CD8-positive, alpha-beta memory T cell (primary cell): ENCODE data around the gene LMNA. TPM values are rescaled to one million over a fixed set of nuclear protein-coding genes. Genes with fewer than 3 reads are reported as not detected.
"Not testable (repeated sequence)": the region's sequence is repeated elsewhere in the genome, so short reads cannot be mapped to it uniquely, and the experiment has no call there.

ENCODE experiments used
- CTCF ChIA-PET: fragments of 350-600 bp; sonication (Branson Sonifier 250); formaldehyde crosslinking; loops from one replicate; lab custom pipeline; 2021; ENCODE audit warnings: antibody characterized with exemption; lab: Charles Lee
- POLR2A ChIA-PET: fragments of 350-600 bp; sonication (Branson Sonifier 250); formaldehyde crosslinking; loops from one replicate; lab custom pipeline; 2021; ENCODE audit warnings: antibody characterized with exemption; lab: Charles Lee
- DNase-seq, 5 donors: peaks; one replicate each; pipeline versions ENCODE4 v3.0.0 to v3.0.0-alpha.2; 2020 to 2022; ENCODE audit warnings: mixed read lengths in 1 of 5
- H3K27ac ChIP-seq: one replicate; pipeline ENCODE4 v1.7.0; 2013; ENCODE audit warnings: low read depth, mild to moderate bottlenecking, low read length, moderate library complexity
- H3K27me3 ChIP-seq: 2 replicates; pipeline ENCODE4 v1.7.0; 2013; ENCODE audit warnings: low read length, mild to moderate bottlenecking; ENCODE audit not compliant: insufficient read depth, poor library complexity, severe bottlenecking
- H3K36me3 ChIP-seq: 2 replicates; pipeline ENCODE4 v1.7.0; 2013; ENCODE audit warnings: mild to moderate bottlenecking, low read length, moderate library complexity; ENCODE audit not compliant: insufficient read depth
- H3K4me1 ChIP-seq: 2 replicates; pipeline ENCODE4 v1.7.0; 2013; ENCODE audit warnings: mild to moderate bottlenecking, low read length, moderate library complexity; ENCODE audit not compliant: insufficient read depth
- H3K4me3 ChIP-seq: 2 replicates; pipeline ENCODE4 v1.7.0; 2013; ENCODE audit warnings: mild to moderate bottlenecking, low read length
- H3K9me3 ChIP-seq: 2 replicates; pipeline ENCODE4 v1.7.0; 2013; ENCODE audit warnings: mild to moderate bottlenecking, low read length
- H3K27ac Mint-ChIP-seq, 8 donors: one replicate each; pipeline ENCODE4 v1.8.0; 2020 to 2021; ENCODE audit warnings: mixed read lengths in 8 of 8, mild to moderate bottlenecking in 6 of 8, inconsistent platforms in 3 of 8, moderate library complexity in 3 of 8
- H3K27me3 Mint-ChIP-seq, 2 donors: one replicate each; pipeline ENCODE4 v1.8.0; 2020 to 2021; ENCODE audit warnings: mixed read lengths in 2 of 2, mild to moderate bottlenecking in 1 of 2, moderate library complexity in 1 of 2
- H3K36me3 Mint-ChIP-seq, 3 donors: one replicate each; pipeline ENCODE4 v1.8.0; 2020 to 2021; ENCODE audit warnings: mixed read lengths in 3 of 3, inconsistent platforms in 1 of 3, mild to moderate bottlenecking in 1 of 3
- H3K4me1 Mint-ChIP-seq, 3 donors: one replicate each; pipeline ENCODE4 v1.8.0; 2020 to 2021; ENCODE audit warnings: mixed read lengths in 3 of 3, inconsistent platforms in 1 of 3, mild to moderate bottlenecking in 1 of 3
- H3K4me3 Mint-ChIP-seq, 7 donors: one replicate each; pipeline ENCODE4 v1.8.0; 2020 to 2021; ENCODE audit warnings: mixed read lengths in 7 of 7, mild to moderate bottlenecking in 6 of 7, moderate library complexity in 4 of 7, inconsistent platforms in 2 of 7
- H3K9me3 Mint-ChIP-seq, 5 donors: one replicate each; pipeline ENCODE4 v1.8.0; 2020 to 2022; ENCODE audit warnings: mixed read lengths in 5 of 5, mild to moderate bottlenecking in 3 of 5, moderate library complexity in 2 of 5, inconsistent platforms in 1 of 5
- polyA plus RNA-seq: library from polyadenylated mRNA; unstranded; fragments of 300-500 nt; fragmentation: Illumina TruSeq; gene quantifications from one replicate; pipeline ENCODE4 v1.2.3, GENCODE V29; 2021
- total RNA-seq, 2 experiments: library from RNA; stranded (reverse); gene quantifications; one replicate each; pipeline ENCODE4 v1.2.3, GENCODE V29; 2021

LMNA gene
- total and polyA plus RNA-seq, 3 experiments from 2014 or later = 13.9 to 335 (median 325) TPM

DNA sequence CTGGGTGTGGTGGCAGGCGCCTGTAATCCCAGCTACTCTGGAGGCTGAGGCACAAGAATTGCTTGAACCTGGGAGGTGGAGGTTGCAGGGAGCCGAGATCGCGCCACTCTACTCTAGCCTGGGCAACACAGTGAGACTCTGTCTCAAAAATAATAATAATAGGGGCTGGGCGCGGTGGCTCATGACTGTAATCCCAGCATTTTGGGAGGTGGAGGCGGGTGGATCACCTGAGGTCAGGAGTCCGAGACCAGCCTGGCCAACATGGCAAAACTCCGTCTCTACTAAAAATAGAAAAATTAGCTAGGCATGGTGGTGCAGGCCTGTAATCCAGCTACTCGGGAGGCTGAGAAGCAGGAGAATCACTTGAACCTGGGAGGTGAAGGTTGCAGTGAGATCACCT lies 11.0 kb downstream of the LMNA start:
- POLR2A ChIA-PET, H3K27me3 Mint-ChIP-seq, H3K9me3 ChIP-seq, DNase-seq, H3K36me3 ChIP-seq, H3K27me3 ChIP-seq, H3K27ac ChIP-seq, H3K9me3 Mint-ChIP-seq, H3K4me3 ChIP-seq, H3K36me3 Mint-ChIP-seq: not testable (repeated sequence)
- peaks cover 73% of the 10 kb centered on the region for H3K4me1 ChIP-seq
- H3K4me1 Mint-ChIP-seq = peaks cover 58 to 84% (median 81%) of the 10 kb centered on the region in 3 donors
- H3K27ac Mint-ChIP-seq = peak overlapping the region; percentile 28 to 99 (median 94)
- CTCF ChIA-PET = interaction anchor here (6.7 to 25.4 kb wide), 2 partner anchors 9 to 26 kb away, joined by 78 to 702 read pairs; partner anchors contain the start of gene LMNA
- H3K4me3 Mint-ChIP-seq = peak overlapping the region in 1 of 7 donors; percentile 45

DNA sequence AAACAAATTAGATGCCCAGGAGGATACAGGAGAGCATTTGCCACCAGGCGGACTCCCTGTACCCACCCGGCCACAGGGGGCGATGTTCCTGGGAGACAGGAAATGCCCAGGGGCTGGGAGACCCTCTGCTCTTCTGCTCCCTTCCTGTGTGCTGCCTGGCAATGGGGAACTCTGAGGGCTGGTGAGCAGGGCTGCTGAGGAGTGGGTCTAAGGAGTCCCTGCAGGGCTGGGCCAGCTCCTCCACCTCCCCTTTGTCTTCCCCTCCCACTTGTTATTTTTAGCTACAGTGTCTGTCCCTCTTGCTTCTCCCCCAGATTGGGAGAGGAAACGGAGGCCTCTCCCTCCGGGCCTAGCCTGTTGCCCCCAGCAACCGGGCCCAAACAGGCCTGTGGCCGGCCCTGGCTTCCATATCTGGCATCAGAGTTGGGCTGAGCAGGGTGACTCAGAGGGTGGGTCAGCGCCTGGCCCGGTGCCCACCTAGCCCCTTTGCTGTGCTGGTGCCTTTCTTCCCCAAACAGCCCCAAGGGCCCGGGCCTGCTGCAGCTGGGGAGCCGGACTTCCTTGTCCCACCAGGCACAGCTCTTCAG lies 11.6 kb downstream of the LMNA start:
- H3K27ac Mint-ChIP-seq = peak overlapping the region; percentile 81 to 98 (median 90)
- peaks cover 0 to 7% of the 10 kb centered on the region in 2 donors for H3K27me3 Mint-ChIP-seq
- Histone ChIP-seq H3K4me1 (peaks cover 71% of the 10 kb centered on the region), H3K9me3 (no peaks in the 10 kb centered on the region), H3K36me3 (no peaks in the 10 kb centered on the region), H3K27ac (peak overlapping the region; percentile 85), H3K4me3 (no peak overlapping the region), H3K27me3 (no peaks in the 10 kb centered on the region)
- H3K9me3 Mint-ChIP-seq = no peaks in the 10 kb centered on the region
- peaks cover 56 to 81% (median 79%) of the 10 kb centered on the region in 3 donors for H3K4me1 Mint-ChIP-seq
- H3K4me3 Mint-ChIP-seq = peak overlapping the region in 4 of 7 donors; percentile 9 to 81 (median 48)
- peak; percentile 51 to 90 (median 67) for DNase-seq
- ChIA-PET CTCF (interaction anchor here (1.2 to 25.4 kb wide), 5 partner anchors 9 to 99 kb away, joined by 3 to 702 read pairs (median 5); partner anchors contain the start of genes LMNA, MEX3A and SLC25A44), POLR2A (no interaction called here)
- H3K36me3 Mint-ChIP-seq = peaks cover 0 to 10% (median 0%) of the 10 kb centered on the region in 3 donors

DNA sequence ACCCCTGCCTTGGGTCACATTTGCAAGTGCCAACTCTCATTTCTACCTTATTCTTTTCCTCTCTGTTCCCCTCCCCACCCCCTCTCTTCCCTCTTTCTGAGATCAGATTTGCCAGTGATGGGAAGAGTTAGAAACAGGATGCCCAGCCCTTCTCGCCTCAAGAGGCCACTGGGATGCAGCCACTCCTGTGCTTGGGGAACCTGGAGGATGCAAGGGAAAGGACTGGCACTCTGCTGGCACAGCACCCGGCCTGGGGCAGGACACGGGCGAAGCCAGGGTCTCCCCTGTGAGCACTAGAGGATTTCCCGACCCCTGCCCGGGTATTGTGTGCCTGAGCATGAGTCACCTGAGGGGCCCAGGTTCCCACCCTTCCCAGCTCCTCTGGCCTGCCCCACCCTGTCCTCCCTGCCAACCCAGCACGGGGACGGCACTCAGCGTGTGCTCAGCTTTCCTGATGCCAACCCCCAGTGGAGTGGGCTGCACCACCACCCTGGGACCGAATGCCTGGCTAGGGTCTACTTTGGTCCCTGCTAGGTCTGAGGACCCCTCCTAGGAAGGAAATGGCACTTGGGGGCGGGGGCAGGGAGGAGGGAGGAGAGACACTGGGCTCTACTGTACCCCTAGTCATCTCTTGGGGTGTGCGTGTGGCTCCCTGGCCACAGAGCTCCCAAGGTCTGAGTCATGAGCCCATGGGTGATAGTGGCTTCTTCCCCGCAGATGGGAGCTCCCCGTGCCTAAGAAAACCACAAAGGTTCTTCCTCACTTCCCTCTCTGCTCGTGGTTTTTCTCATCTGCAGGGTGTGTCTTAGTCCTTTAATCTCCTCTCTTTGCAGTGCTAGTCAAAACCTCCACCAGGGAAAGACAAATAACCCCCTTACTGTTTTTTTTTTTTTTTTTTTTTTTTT lies 12.4 kb downstream of the LMNA start:
- no peaks in the 10 kb centered on the region for H3K9me3 ChIP-seq
- no peaks in the 10 kb centered on the region for H3K9me3 Mint-ChIP-seq
- peak; percentile 69 to 92 (median 82) for DNase-seq
- no peak overlapping the region for H3K4me3 ChIP-seq
- peak overlapping the region; percentile 81 to 98 (median 90) for H3K27ac Mint-ChIP-seq
- peaks cover 0 to 7% of the 10 kb centered on the region in 2 donors for H3K27me3 Mint-ChIP-seq
- POLR2A ChIA-PET = interaction anchor here (0.8 to 1.8 kb wide), 4 partner anchors 13 to 24 kb away, joined by 3 to 5 read pairs (median 3); partner anchors contain the start of gene LMNA
- no peaks in the 10 kb centered on the region for H3K36me3 ChIP-seq
- peaks cover 0 to 14% (median 2%) of the 10 kb centered on the region in 3 donors for H3K36me3 Mint-ChIP-seq
- H3K4me1 Mint-ChIP-seq = peaks cover 56 to 81% (median 79%) of the 10 kb centered on the region in 3 donors
- H3K27me3 ChIP-seq = no peaks in the 10 kb centered on the region
- H3K27ac ChIP-seq = peak overlapping the region; percentile 85
- H3K4me1 ChIP-seq = peaks cover 71% of the 10 kb centered on the region
- CTCF ChIA-PET = interaction anchor here (1.2 to 25.4 kb wide), 5 partner anchors 10 to 98 kb away, joined by 3 to 702 read pairs (median 5); partner anchors contain the start of genes LMNA, MEX3A and SLC25A44
- H3K4me3 Mint-ChIP-seq = peak overlapping the region; percentile 9 to 57 (median 51)

DNA sequence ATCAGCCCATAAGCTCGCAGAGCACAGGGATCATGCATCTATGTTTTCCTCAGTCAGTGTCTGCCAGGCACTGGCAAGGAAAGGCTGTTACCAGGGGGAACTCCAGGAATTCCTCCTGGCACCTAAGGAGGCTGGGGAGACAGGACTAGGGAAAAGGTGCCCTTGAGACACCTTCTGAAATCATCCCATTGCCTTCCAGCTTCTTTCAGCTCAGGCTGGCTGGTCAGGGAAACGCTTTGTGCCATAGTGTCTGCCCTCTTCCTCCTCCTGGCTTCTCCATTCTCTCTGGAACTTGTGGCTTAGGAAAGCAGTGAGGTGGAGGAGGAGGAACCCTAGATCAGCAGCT lies 13.8 kb downstream of the LMNA start:
- ChIA-PET CTCF (interaction anchor here (1.1 to 25.4 kb wide), 10 partner anchors 11 to 258 kb away, joined by 3 to 702 read pairs (median 4); partner anchors contain the start of genes LMNA and SMG5), POLR2A (interaction anchor here (1.0 to 1.8 kb wide), 3 partner anchors 13 to 22 kb away, joined by 3 to 5 read pairs (median 5); partner anchors contain the start of gene LMNA)
- Mint-ChIP-seq H3K4me1 (peaks cover 54 to 71% (median 70%) of the 10 kb centered on the region in 3 donors), H3K4me3 (peak overlapping the region in 3 of 7 donors; percentile 9 to 39 (median 12)), H3K36me3 (peaks cover 0 to 14% (median 2%) of the 10 kb centered on the region in 3 donors), H3K9me3 (no peaks in the 10 kb centered on the region), H3K27ac (peak overlapping the region in 7 of 8 donors; percentile 50 to 98 (median 92)), H3K27me3 (peaks cover 0 to 7% of the 10 kb centered on the region in 2 donors)
- Histone ChIP-seq H3K9me3 (no peaks in the 10 kb centered on the region), H3K4me3 (no peak overlapping the region), H3K27ac (peak overlapping the region; percentile 14), H3K4me1 (peaks cover 71% of the 10 kb centered on the region), H3K36me3 (no peaks in the 10 kb centered on the region), H3K27me3 (no peaks in the 10 kb centered on the region)
- DNase-seq = no peak

DNA sequence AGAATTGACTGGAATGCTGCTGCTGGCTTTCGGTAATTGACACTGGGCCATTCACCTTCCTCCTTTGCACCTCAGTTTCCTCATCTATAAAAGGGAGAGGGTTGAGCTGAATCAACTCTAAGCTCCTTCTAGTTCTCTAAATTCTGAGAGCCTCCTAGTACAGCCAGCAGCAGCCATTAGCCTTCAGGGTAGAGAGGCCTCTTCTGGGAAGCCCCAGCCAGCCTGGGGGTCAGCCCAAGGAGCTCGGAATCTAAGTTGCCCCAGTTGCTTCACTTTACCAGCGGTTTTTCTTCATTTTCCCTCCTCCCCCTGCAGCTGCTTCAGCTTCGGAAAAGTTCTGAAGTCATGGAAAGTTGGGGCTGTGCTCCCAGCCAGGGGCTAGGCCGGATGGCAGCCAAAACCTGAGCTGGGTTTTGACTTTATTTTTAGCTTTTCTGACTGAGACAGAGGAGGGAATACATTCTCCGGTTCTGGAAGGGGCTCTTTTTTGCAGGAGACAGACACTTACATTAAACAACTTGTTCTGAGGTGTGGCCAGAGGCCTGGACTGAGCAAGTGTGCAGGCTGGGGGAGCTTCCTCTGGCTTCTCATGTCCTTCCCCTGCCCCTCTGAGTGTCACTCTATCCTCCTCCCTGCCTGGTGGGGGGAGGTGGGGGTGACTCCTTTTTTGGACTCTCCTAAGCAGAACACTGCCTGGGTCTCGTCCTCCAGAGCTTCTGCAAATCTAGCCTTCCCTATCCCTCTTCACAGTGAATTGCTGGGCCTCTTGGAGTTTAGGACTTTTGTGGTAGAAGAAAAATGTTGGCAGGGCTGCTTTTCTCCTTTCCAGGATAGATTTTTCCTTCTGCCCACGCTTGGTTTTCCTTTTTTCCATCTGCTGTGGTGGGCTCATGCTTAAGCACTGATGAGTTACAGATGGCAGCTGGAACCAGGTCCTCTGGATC lies 14.4 kb downstream of the LMNA start:
- no peaks in the 10 kb centered on the region for H3K36me3 ChIP-seq
- Mint-ChIP-seq H3K27ac (peak overlapping the region; percentile 50 to 98 (median 91)), H3K4me1 (peaks cover 47 to 64% (median 63%) of the 10 kb centered on the region in 3 donors), H3K27me3 (peaks cover 0 to 4% of the 10 kb centered on the region in 2 donors), H3K9me3 (no peaks in the 10 kb centered on the region), H3K36me3 (peaks cover 0 to 19% (median 2%) of the 10 kb centered on the region in 3 donors), H3K4me3 (peak overlapping the region in 3 of 7 donors; percentile 12 to 40 (median 39))
- no peaks in the 10 kb centered on the region for H3K27me3 ChIP-seq
- ChIA-PET CTCF (interaction anchor here (1.1 to 25.4 kb wide), 13 partner anchors 12 to 257 kb away, joined by 3 to 702 read pairs (median 4); partner anchors contain the start of genes LMNA and SMG5), POLR2A (interaction anchor here (0.9 to 1.1 kb wide), 4 partner anchors 13 to 26 kb away, joined by 3 to 5 read pairs (median 4); no protein-coding TSS in a partner anchor)
- H3K27ac ChIP-seq = peak overlapping the region; percentile 14
- H3K4me3 ChIP-seq = peak overlapping the region; percentile 14
- peaks cover 65% of the 10 kb centered on the region for H3K4me1 ChIP-seq
- no peak for DNase-seq
- H3K9me3 ChIP-seq = no peaks in the 10 kb centered on the region

DNA sequence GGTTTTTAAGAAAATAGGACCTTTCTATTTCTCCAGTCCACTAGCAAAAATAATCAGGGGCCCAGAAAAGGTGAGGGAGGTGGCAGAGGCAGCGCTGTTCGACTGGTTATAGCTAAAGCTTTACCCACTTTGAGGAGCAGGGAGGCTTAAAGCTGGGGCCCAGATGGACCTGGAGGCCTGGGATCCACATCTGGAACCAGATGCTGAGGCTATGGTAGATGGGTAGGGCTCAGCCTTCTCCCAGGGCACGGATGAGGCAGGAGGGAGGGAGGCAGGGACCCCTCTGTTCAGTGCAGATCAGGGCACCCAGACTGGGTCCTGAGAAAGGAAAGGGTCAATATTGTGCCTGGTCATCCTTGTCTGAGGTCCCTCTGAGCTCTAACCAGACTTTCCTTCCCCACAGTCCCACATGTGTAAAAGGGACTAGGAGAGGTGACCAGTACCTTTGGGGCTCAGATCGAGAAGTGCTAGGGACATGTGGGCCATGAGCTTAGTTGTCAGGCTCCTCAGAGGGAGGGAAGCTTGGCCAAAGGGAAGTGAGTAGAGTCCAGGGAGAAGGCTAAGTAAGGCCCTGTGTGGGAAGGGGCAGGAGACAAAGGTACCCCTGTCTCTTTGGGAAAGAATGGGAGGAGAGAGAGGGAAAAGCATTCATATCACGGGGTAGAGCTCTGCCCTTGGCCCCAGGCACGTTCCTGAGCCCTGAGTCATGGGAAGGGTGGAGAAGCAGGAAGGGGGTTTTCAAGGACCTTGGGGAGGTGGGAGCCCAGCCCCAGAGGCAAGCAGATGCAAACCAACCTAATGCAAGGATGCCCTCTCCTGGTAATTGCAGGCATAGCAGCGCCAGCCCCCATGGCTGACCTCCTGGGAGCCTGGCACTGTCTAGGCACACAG lies 15.4 kb downstream of the LMNA start:
- peak overlapping the region in 3 of 7 donors; percentile 48 to 72 (median 59) for H3K4me3 Mint-ChIP-seq
- CTCF ChIA-PET = interaction anchor here (0.9 to 25.4 kb wide), 16 partner anchors 13 to 153 kb away, joined by 3 to 702 read pairs (median 4); partner anchors contain the start of genes LMNA, PMF1, SEMA4A and SMG5
- no peaks in the 10 kb centered on the region for H3K9me3 Mint-ChIP-seq
- H3K4me3 ChIP-seq = no peak overlapping the region
- H3K27ac Mint-ChIP-seq = peak overlapping the region in 7 of 8 donors; percentile 68 to 97 (median 90)
- no peaks in the 10 kb centered on the region for H3K27me3 ChIP-seq
- H3K27me3 Mint-ChIP-seq = peaks cover 0 to 4% of the 10 kb centered on the region in 2 donors
- H3K36me3 ChIP-seq = no peaks in the 10 kb centered on the region
- POLR2A ChIA-PET = interaction anchor here (0.9 to 1.0 kb wide), 2 partner anchors 17 to 27 kb away, joined by 3 to 4 read pairs; no protein-coding TSS in a partner anchor
- peaks cover 55% of the 10 kb centered on the region for H3K4me1 ChIP-seq
- peaks cover 42 to 54% (median 53%) of the 10 kb centered on the region in 3 donors for H3K4me1 Mint-ChIP-seq
- H3K27ac ChIP-seq = no peak overlapping the region
- peaks cover 0 to 29% (median 2%) of the 10 kb centered on the region in 3 donors for H3K36me3 Mint-ChIP-seq
- H3K9me3 ChIP-seq = no peaks in the 10 kb centered on the region
- DNase-seq = peak; percentile 57 to 77 (median 71)
